Brain microvascular endothelial cell (primary cell): ENCODE results near the gene RPUSD3.

ENCODE experiments used
- DNase-seq: peaks from one replicate; pipeline ENCODE4 v3.0.0-alpha.2; 2020
- H3K27ac ChIP-seq: fragments of 250-450 bp; sonication (Bioruptor Pico); 2 replicates; pipeline ENCODE4 v1.5.1; 2020; ENCODE audit warnings: mild to moderate bottlenecking, moderate library complexity
- H3K27me3 ChIP-seq: fragments of 250-450 bp; sonication (Bioruptor Pico); replicated peaks from 2 replicates; pipeline ENCODE4 v1.5.1; 2020; ENCODE audit warnings: mild to moderate bottlenecking
- H3K36me3 ChIP-seq: fragments of 250-450 bp; sonication (Bioruptor Pico); replicated peaks from 2 replicates; pipeline ENCODE4 v1.5.1; 2020; ENCODE audit warnings: mild to moderate bottlenecking
- H3K4me3 ChIP-seq: 2 replicates; pipeline ENCODE4 v1.5.1; 2011; ENCODE audit warnings: low read depth, mild to moderate bottlenecking, control low read depth, low read length, moderate library complexity
- in situ Hi-C: cut with HindIII; loops from 2 replicates; pipeline ENCODE4 v1.10.0; 2017; ENCODE audit warnings: low sequenced_read_pairs, low pct_ligation_motif_present
- TF ChIP-seq, protein P1 (sequence below): IDR thresholded peaks from 2 replicates; pipeline ENCODE4 v1.5.1; 2011; ENCODE audit warnings: low read depth, mild to moderate bottlenecking, moderate library complexity, low read length, control low read depth, inconsistent platforms; ENCODE audit errors: missing control alignments

RPUSD3 gene

DNA sequence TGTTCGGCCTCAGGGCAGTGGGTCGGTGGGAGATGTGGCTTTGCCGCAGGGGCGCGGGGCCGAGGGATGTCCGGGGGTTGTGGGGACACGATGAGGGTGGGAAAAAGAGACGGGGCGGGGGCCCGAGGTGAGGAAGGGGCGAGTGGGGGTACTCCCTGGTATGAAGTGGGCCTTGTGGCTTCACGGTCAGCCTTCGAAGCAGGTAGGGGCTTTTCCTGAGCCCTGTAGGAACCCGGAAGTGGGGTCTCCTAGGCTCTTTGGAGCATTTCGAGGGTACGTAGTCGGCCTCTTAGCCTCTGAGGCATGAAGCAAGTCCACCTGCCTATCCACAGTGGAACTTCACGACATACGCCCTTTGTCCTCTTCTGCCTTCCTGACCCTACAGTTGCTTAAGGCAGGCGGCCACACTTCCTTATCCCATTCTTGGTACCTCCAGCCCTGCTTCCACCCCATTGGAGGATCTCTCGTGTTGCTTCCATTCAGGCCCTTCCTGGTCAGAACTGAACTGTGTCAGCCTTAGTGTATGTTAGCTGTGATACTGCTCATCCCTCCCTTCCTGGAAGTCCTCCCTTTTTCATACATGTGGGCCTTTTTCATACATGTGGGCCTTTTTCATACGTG, 50.5 kb downstream of the RPUSD3 start:
- in situ Hi-C loops, result no loop called here
- Histone ChIP-seq H3K36me3 (peaks cover 38% of the 10 kb centered on the region), H3K27me3 (no peaks in the 10 kb centered on the region), H3K27ac (peak overlapping the region; percentile 97), H3K4me3 (peak overlapping the region; percentile 79)
- TF ChIP-seq, protein P1, sequence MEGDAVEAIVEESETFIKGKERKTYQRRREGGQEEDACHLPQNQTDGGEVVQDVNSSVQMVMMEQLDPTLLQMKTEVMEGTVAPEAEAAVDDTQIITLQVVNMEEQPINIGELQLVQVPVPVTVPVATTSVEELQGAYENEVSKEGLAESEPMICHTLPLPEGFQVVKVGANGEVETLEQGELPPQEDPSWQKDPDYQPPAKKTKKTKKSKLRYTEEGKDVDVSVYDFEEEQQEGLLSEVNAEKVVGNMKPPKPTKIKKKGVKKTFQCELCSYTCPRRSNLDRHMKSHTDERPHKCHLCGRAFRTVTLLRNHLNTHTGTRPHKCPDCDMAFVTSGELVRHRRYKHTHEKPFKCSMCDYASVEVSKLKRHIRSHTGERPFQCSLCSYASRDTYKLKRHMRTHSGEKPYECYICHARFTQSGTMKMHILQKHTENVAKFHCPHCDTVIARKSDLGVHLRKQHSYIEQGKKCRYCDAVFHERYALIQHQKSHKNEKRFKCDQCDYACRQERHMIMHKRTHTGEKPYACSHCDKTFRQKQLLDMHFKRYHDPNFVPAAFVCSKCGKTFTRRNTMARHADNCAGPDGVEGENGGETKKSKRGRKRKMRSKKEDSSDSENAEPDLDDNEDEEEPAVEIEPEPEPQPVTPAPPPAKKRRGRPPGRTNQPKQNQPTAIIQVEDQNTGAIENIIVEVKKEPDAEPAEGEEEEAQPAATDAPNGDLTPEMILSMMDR, result no peak
- DNase-seq, result peak; percentile 40

DNA sequence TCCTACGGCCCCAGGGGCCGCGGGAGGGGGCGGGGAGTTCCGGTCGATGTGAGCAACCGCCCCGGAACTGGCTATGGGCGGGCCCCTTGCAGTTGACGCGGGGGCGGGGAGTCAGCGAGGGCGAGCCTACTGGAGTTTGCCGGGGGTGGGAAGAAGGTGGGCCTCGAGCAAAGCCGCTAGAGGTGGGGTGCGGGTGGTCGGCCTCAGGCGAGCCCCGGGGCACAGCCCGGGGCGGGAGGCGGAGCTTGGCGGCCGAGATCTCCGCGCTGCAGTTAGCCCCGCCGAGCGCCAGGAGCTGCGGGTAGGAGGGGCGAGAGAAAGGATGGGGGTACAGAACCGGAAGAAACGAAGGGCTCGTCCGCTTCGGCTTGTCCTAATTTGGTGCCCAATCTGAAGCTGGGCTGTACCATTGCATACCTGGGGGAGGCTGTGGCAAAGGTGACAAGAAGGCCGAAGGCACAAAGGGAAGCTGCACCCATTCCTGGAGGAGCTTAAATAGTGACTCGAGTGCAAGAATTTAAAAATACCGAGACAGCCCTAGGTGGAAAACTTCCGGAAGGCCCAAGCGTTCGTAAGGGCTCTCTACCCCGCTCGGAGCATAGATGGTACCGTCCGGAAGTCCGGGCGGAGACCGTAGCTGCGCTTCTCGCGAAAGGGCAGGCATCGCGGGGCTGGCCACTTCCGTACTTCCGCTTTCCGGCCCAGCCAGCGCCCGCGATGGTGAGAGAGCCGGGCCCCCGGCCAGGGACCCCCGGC, 51.2 kb downstream of the RPUSD3 start, which contains the start of the genes ARPC4 and TADA3:
Gene ARPC4 (plus strand): TSS at position 678 of the 756 bp plus-strand sequence. CDS start 40 bp downstream, at position 718.
Gene TADA3 (minus strand): TSS at position 69 of the 756 bp plus-strand sequence. CDS start 1,007 bp downstream, outside the sequence.
- no peaks in the 10 kb centered on the region for H3K27me3 ChIP-seq
- TF ChIP-seq, protein P1, result no peak
- peak within 1 kb of the TSS; percentile 79 for H3K4me3 ChIP-seq
- H3K27ac ChIP-seq, result peak within 1 kb of the TSS; percentile 97
- DNase-seq, result peak; percentile 93
- peaks cover 33% of the 10 kb centered on the region for H3K36me3 ChIP-seq
- in situ Hi-C loops, result no loop called here

DNA sequence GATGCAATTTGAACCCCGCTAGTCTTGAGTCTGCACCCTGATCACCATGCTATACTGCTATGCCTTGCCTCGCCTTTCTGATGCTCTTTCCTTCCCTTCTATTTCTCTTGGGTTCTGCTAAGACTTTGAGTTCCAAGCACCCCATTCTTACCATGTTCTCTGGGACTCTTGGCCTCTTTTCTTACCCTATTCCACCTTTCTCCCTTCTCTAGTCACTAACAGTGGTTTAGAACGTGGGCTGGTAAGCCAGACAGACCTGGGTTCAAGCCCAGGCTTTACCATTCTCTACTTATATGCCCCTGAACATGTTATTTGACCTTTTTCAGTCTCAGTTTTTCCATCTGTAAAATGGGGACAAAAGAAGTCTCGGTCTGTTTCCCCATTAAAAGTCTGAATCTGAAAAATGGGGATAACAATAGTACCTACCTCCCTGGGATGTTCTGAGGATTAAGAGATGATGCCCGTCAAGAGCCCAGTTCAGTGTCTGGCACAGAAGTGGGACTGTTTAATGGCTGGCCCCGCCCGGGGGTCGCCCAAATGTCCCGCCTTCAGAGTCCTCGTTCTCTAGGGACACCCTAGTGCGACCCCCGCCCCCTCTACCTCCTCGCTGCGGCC, 51.9 kb downstream of the RPUSD3 start:
- Histone ChIP-seq H3K27me3 (no peaks in the 10 kb centered on the region), H3K4me3 (peak overlapping the region; percentile 79), H3K27ac (peak overlapping the region; percentile 97), H3K36me3 (peaks cover 27% of the 10 kb centered on the region)
- in situ Hi-C loops, result no loop called here
- DNase-seq, result no peak
- TF ChIP-seq, protein P1, result no peak

DNA sequence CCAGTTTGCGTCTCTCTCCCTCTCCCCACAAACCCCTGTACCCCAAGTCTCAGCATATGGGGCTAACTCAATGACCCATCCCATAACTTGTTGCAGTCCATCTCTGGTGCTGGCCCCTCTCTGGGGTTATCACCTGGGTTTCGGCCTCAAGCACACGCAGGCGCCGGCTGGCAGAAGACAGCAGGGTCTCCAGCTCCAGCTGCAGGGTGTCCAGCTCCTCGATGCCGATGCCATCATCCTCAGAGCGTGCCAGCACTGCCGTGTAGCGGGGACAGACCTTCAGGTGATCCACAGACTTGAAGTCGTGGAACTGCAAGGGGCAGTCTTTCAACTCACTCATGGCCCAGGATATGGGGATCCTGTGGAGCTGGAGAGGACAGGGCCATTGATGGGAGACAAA, 52.7 kb downstream of the RPUSD3 start:
- H3K27ac ChIP-seq, result no peak overlapping the region

More for the DNA sequence above, 52.7 kb downstream of the RPUSD3 start:
- TF ChIP-seq, protein P1, result no peak
- in situ Hi-C loops, result no loop called here
- H3K4me3 ChIP-seq, result no peak overlapping the region
- peaks cover 32% of the 10 kb centered on the region for H3K36me3 ChIP-seq
- DNase-seq, result no peak
- H3K27me3 ChIP-seq, result no peaks in the 10 kb centered on the region
